Measurements from ENCODE around the gene WNK4. TPM values are rescaled to one million over a fixed set of nuclear protein-coding genes. Genes with fewer than 3 reads are reported as not detected.

WNK4 gene
- total and polyA plus RNA-seq, 9 of the 15 experiments (the other 6 are each of a cell fraction or from before 2014, with no cell fraction given): 0.32 to 25.8 (median 4.5) TPM

DNA sequence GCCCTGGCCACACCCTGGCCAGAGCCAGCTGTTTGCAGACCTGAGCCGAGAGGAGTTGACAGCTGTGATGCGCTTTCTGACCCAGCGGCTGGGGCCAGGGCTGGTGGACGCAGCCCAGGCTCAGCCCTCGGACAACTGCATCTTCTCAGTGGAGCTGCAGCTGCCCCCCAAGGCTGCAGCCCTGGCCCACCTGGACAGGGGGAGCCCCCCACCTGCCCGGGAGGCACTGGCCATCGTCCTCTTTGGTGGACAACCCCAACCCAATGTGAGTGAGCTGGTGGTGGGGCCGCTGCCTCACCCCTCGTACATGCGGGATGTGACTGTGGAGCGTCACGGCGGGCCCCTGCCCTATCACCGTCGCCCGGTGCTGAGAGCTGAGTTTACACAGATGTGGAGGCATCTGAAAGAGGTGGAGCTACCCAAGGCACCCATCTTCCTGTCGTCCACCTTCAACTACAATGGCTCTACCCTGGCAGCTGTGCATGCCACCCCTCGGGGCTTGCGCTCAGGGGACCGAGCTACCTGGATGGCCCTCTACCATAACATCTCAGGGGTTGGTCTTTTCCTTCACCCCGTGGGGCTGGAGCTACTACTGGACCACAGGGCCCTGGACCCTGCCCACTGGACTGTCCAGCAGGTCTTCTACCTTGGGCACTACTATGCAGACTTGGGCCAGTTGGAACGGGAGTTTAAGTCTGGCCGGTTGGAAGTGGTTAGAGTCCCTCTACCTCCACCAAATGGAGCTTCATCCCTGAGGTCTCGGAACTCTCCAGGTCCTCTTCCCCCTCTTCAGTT is 64.5 kb downstream of the WNK4 start:
- H3K9ac ChIP-seq (ENCODE audit: insufficient read depth in 1 of 2, low read depth in 2 of 2, low read length in 2 of 2): no peak overlapping the region; a peak in 1 of 4 replicates
- H3K79me2 ChIP-seq (ENCODE audit: control insufficient read depth, insufficient read depth, low read length): no peaks in the 10 kb centered on the region; the same call in 2 of the 3 replicates
- POLR2A ChIA-PET: interaction anchor here (1.0 to 1.9 kb wide), 9 partner anchors 8 to 154 kb away, joined by 3 to 6 read pairs (median 4); partner anchors contain the start of gene RPL27
- no peaks in the 10 kb centered on the region for H3K9me1 ChIP-seq (ENCODE audit: control insufficient read depth, insufficient read depth, low read length)
- CTCF ChIA-PET (ENCODE audit: low intra/inter-chr PET ratio): interaction anchor here (4.7 kb wide), 1 partner anchor 93 kb away, joined by 37 read pairs; no protein-coding TSS in a partner anchor
- FAIRE-seq (no peak), DNase-seq (ENCODE audit: extremely low read depth in 1 of 4, low spot score in 3 of 4) (no peak), ATAC-seq (no peak; the same call in 2 of the 3 replicates)
- intact Hi-C loops (cut with micrococcal nuclease) (no loop called here), in situ Hi-C loops (cut with MboI) (loop anchor here (5.0 kb wide), 1 partner anchor 92 kb away; no protein-coding TSS in a partner anchor)
- no peak overlapping the region for H3K27ac ChIP-seq (ENCODE audit: extremely low read depth, low read depth, low read length)
- H3K4me1 ChIP-seq (replicated peaks in 1 of 2; ENCODE audit: control insufficient read depth in 2 of 2, insufficient read depth in 2 of 2, low read length in 2 of 2): peaks cover 3 to 10% of the 10 kb centered on the region in 2 experiments; a peak in 3 of 5 replicates
- no peak overlapping the region for H3K4me3 ChIP-seq
- H3K36me3 ChIP-seq (ENCODE audit: control insufficient read depth, insufficient read depth, low read length): peaks cover 55% of the 10 kb centered on the region
- no peaks in the 10 kb centered on the region for H3K9me3 ChIP-seq (replicated peaks; ENCODE audit: control insufficient read depth, insufficient read depth, low read depth, low read length)
- no peaks in the 10 kb centered on the region for H3K27me3 ChIP-seq (ENCODE audit: control insufficient read depth in 2 of 2, insufficient read depth in 2 of 2, low read length in 2 of 2)
- H2AFZ ChIP-seq (ENCODE audit: low read depth, low read length): no peak overlapping the region
- H3K4me2 ChIP-seq (ENCODE audit: insufficient read depth, low read length): no peak overlapping the region
- 92% methylated on average over 24 of the region's 24 CpGs for WGBS (ENCODE audit: insufficient coverage, low coverage, missing lambda C conversion rate)
- TF ChIP-seq RBM22 (IDR thresholded peaks at IDR 0.05; ENCODE audit: low read depth, low read length, poor library complexity, severe bottlenecking) (no peak), POLR2G (IDR thresholded peaks at IDR 0.05; ENCODE audit: low read depth, low read length) (peak; percentile 71), ZNF695 (CRISPR knock-in tag; IDR thresholded peaks at IDR 0.05) (no peak), RBFOX2 (IDR thresholded peaks at IDR 0.05; ENCODE audit: low read depth, low read length) (peak; percentile 59)
- H4K20me1 ChIP-seq (replicated peaks; ENCODE audit: control insufficient read depth, insufficient read depth, low read length): 0 out of 2 replicates have a peak, but pooled peaks cover 2% of the 10 kb centered on the region
- no TSS peak for BruUV-seq (replicated peaks)

All from K562 (cell line).